NCI-H1930 (cell line): ENCODE measurements around the gene REEP3.
"Not testable (repeated sequence)": the region's sequence is repeated elsewhere in the genome, so short reads cannot be mapped to it uniquely, and the experiment has no call there.

ENCODE experiments used
- DNase-seq, 2 experiments: peaks; one replicate each; lab custom pipeline; 2025; lab: John Stamatoyannopoulos, UW

Gene REEP3, protein sequence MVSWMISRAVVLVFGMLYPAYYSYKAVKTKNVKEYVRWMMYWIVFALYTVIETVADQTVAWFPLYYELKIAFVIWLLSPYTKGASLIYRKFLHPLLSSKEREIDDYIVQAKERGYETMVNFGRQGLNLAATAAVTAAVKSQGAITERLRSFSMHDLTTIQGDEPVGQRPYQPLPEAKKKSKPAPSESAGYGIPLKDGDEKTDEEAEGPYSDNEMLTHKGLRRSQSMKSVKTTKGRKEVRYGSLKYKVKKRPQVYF

DNA sequence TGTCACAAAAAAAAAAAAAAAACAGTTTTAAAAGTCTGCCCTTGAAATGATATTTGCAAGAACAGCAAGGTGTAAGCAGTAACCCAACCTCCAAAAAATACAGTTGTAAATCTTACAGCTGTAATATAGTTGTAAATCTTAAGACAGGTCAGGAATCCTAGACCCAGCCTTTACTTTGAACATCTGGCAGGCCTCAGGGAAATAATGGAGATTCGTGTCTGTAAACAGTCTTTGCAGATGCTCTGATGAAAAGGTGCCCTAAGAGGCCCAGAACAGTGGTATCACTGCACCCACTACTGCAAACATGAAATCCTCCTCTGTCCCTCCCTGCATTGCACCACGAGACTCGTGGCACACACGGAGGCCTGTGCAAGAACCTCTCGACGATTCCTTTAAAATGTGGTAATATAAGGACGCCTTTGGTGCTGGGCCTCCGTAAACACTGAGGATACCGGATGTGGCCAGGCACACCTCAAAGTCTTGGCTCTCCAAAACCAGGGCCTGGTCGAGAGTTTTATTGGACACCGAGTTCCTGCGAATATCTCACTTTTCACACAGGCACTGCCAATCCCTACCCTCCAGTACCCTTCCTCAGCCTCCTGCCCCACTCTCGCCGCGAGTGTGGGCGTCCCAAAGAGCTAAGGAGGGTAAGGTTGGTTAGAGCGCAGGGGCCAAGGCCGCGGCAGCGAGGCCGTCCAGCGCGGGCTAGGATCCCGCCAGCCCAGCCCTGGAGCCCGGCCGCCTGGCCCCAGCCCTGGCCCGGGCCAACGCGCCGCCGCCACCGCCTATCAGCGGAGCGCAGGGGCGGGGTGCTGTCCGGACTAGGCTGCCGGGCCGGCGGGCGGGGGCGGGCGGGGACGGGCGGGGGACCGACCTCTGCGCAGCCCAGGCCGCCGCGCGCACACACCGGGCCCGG lies at the start of gene REEP3:
TSS of gene REEP3 (plus strand) at position 902 of the 916 bp plus-strand sequence. CDS start 145 bp downstream, outside the sequence.
- DNase-seq: no peak

- DNase-seq: no peak
Measured at GRCh38 chr10:63474488-63474887, 46.7 kb upstream of the REEP3 start.

GRCh38 chr10:63477927-63478326 lies 43.3 kb upstream of the REEP3 start:
- no peak for DNase-seq

DNA sequence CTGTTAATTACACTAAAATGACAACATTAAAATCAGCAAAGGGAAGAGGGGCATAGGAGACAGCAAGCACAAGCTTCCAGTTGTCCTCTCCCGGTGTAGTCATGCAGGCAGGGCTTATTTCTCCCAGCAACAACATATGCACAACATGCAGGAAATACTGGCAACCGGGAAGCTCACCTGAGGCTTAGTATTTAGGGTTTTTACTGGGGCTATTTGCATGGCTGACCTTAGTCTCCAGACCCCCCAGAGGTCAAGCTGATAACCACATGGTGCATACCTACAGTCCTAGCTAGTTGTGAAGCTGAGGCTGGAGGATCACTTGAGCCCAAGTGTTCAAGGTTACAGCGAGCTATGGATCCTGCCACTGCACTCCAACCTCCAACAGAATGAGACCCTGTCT lies 42.6 kb upstream of the REEP3 start:
- no peak for DNase-seq

GRCh38 chr10:63480237-63480636 lies 41.0 kb upstream of the REEP3 start:
- no peak for DNase-seq

DNA sequence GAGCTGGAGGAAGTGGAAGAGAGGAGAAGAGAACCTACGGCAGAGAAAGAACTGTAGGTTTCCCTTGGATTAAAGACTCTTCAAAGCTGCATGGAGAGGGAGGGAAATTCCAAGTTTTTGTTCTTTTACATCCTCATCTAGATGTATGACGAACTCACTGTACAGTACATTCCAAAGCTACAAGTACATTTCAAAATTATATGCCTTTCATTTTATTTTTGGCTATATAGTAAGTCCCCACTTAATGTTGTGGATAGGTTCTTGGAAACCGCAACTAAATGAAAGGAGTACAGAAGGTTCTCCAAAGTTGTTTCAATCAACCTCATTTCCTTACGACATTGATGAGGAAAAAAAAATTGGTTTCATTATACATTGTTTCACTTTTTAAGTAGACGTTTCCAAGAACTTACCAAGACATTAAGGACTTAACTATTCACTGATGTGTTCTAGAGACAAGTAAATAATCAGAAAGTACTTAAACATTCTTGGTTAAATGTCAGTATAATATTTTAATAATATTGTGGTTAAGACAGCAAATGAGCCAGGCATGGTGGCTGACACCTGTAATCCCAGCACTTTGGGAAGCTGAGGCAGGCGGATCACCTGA lies 39.3 kb upstream of the REEP3 start:
- no peak for DNase-seq

DNA sequence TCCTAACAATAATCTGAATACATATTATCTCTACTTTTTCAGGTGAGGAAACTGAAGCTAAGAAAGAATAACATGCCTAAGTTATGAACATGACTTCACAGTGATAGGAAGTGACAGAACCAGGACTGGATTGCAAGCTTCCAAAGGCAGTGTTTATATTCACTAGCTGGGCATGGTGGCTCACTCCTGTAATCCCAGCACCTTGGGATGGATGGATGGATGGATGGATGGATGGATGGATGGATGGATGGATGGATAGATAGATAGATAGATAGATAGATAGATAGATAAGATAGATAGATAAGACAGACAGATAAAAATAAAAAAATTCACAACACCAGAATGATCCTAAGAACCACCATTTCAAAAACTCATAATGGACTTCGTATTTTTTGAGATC lies 37.2 kb upstream of the REEP3 start:
- no peak for DNase-seq

- no peak for DNase-seq
Measured at GRCh38 chr10:63487990-63488389, 33.2 kb upstream of the REEP3 start.

GRCh38 chr10:63489838-63490237 lies 31.4 kb upstream of the REEP3 start:
- DNase-seq: no peak

DNA sequence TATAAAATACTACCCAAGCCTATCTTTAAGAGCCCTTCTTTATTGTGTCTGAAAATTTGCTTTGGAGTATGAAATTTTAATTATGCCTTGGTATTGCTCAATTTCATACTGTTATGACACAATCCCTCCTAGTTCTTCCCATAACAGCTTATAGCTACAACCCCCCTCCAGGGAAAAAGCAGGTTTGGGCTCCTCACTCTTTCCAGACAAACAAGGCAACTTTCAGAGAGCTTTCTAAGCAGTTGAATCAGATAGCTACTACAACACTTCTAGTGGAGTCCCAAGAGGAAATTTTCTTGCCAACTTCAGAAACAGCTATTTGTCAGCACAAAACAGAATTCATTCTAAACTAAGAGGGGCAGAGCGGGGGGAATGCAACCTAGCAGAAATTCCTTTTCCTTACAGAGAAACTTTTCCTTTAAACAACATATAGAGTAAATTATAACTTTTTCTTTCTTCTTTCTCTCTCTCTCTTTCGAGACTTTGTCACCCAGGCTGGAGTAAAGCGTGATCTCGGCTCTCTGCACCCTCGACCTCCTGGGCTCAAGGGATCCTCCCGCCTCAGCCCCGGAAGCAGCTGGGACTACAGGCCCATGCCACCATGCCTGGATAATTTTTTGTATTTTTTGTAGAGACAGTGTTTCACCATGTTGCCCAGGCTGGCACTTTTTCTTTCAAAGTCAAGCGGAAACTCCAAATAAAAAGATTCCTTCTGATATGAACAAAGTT lies 29.4 kb upstream of the REEP3 start:
- DNase-seq: no peak

- not testable (repeated sequence) for DNase-seq
Measured at GRCh38 chr10:63492317-63492690, 28.9 kb upstream of the REEP3 start.

GRCh38 chr10:63493004-63493403 lies 28.2 kb upstream of the REEP3 start:
- no peak for DNase-seq

DNA sequence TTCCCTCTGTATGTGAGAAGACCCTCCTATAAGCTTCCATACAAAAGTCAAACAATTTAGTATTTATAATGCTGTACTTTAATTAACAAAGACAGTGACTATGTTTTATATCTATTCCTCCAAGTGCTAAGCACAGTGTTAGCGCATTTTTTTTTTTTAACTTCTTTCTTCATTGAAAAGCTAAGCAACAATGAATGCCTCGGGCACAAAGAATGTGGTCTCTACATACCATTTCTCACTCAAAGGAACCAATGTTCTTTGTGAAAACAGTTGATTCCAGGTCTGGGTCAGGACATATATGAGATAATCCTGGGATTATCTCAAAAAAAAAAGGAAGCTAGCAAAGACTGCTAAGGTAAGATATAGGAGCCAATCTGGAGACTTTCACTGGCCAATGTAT lies 26.2 kb upstream of the REEP3 start:
- no peak for DNase-seq

GRCh38 chr10:63496561-63496960 lies 24.6 kb upstream of the REEP3 start:
- DNase-seq: no peak

DNA sequence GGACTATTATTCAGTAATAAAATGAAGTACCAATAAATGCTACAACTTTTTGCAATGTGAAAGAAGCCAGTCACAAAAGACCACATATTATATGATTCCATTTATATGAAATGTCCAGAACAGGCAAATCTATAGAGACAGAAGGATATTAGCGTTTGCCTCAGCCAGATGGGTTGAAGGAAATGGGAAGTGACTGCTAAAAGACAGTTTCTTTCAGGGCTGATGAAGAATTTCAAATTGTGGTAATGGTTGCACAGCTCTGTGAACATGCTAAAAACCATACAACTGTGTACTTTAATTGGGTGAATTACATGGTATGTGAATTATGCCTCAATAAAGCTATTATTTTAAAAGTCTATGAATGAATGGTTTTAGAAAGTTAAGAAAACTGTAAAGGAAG lies 23.9 kb upstream of the REEP3 start:
- DNase-seq: no peak

DNA sequence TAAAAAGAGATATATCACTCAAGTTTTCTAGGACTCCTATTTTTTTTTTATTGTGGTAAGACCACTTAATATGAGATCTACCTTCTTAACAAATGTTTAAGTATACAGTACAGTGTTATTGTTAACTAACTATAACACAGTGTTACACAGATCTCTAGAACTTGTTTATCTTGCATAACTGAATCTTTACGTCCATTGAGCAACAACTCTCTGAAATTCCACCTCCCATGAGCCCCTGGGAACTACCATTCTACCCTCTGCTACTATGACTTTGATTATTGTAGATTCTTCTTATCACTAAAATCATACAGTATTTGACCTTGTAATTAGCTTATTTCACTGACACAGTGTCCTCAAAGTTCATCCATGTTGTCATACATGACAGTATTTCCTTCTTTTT lies 22.5 kb upstream of the REEP3 start:
- DNase-seq: no peak

DNA sequence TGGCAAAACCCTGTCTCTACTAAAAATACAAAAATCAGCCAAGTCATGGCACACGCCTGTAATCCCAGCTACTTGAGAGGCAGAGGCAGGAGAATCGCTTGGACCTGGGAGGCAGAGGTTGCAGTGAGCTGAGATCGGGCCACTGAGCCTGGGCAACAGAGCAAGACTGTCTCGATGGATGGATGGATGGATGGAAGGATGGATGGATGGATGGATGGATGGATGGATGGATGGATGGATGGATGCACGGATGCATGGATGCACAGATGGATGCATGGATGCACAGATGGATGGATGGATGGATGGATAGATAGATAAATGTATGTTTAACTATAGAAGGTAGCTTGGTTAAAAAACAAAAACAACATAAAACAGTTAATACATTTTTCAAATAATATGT lies 20.6 kb upstream of the REEP3 start:
- not testable (repeated sequence) for DNase-seq

GRCh38 chr10:63501954-63502353 lies 19.2 kb upstream of the REEP3 start:
- no peak for DNase-seq

DNA sequence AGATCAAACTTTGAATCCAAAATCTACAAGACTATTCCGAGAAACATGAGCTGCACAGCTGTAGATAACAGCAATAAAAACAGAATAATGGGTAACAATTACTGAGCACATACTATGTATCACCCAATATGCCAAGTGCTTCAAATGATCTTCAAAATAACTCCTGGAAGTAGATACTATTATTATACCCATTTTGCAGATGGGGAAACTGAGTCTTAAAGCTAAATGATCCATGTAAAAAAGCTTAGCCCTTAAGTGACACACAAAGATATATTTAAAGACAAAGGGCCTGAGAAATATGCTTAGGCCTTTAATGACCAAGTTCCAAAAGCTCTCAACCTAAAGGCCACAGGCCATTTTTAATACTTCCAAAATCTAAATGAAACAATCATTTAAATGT lies 18.4 kb upstream of the REEP3 start:
- no peak for DNase-seq

GRCh38 chr10:63503395-63503794 lies 17.8 kb upstream of the REEP3 start:
- DNase-seq: no peak

GRCh38 chr10:63504145-63504881 lies 16.9 kb upstream of the REEP3 start:
- no peak for DNase-seq

GRCh38 chr10:63505562-63505961 lies 15.6 kb upstream of the REEP3 start:
- no peak for DNase-seq
